VCaP (cell line): ENCODE results near the gene NFIB.
A peak's percentile ranks its signal among the peaks of the same experiment; 100 is the strongest.

Source experiments
- H3K27ac ChIP-seq: fragments of 450-650 bp; 2 replicates; pipeline ENCODE4 v1.5.1; 2017
- TF ChIP-seq, protein P1 (sequence below): fragments of 450-650 bp; conservative IDR thresholded peaks from 2 replicates; pipeline ENCODE4 v1.5.1; 2017; ENCODE audit warnings: mild to moderate bottlenecking, moderate library complexity

The NFIB gene

DNA sequence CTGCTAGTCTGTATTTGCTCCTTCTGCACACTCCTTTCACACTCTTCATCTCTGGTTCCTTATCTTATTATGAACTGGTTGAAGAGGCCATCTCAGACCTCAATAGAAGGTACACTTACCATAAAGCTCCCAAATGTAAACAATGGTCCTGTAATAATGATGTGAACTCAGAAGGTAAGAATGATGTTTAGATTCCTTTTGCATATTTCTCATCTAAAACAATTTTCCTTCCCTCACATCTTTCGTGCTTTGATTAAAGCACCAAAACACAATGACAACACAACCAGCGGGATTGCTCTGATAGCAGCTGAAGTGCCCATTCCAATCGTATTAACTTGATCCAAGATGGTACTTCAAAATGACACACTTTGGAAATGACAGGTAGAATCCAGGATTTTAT, 34.3 kb downstream of the NFIB start:
- TF ChIP-seq, protein P1, sequence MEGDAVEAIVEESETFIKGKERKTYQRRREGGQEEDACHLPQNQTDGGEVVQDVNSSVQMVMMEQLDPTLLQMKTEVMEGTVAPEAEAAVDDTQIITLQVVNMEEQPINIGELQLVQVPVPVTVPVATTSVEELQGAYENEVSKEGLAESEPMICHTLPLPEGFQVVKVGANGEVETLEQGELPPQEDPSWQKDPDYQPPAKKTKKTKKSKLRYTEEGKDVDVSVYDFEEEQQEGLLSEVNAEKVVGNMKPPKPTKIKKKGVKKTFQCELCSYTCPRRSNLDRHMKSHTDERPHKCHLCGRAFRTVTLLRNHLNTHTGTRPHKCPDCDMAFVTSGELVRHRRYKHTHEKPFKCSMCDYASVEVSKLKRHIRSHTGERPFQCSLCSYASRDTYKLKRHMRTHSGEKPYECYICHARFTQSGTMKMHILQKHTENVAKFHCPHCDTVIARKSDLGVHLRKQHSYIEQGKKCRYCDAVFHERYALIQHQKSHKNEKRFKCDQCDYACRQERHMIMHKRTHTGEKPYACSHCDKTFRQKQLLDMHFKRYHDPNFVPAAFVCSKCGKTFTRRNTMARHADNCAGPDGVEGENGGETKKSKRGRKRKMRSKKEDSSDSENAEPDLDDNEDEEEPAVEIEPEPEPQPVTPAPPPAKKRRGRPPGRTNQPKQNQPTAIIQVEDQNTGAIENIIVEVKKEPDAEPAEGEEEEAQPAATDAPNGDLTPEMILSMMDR, result no peak
- H3K27ac ChIP-seq, result no peak overlapping the region

DNA sequence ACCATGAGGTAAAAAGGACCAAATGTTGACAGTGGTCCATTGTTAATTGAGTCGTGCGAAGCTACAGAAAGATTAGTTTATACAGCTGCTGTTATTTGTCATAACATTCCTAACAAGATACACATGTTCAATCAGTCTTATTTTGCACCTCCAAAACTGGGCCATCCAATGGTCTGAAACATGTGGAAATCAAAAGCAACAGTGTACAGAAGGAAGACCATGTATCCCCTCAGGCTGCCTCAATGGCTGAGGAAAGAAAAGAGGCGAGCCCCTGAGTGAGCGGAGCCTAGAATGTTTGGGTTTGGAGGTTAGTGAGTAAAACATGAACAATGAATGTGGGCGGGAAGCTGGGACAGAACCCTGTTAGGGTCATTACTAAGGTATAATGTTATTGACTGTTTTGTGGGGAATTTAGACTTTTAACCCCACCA, 35.6 kb downstream of the NFIB start:
- TF ChIP-seq, protein P1, result no peak
- no peak overlapping the region for H3K27ac ChIP-seq

DNA sequence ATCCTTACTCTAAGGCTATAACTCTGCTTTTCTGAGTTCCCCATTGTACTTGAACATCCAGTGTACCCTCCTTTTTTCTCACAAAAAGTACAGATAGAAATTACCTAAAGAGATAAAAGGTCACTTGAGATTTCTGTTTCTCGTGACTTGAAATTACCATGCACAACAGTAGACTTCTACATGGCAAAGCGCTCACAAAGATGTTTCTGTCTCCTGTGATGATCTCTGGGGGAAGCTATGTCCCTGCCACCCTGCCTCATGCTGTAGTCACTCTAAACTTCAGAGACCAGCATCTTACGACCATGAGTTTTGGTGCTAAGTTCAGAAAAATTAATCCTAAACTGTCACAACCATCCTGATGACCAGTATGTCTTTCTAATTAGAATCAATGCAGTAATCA, 36.2 kb downstream of the NFIB start:
- TF ChIP-seq, protein P1, result no peak
- H3K27ac ChIP-seq, result no peak overlapping the region

DNA sequence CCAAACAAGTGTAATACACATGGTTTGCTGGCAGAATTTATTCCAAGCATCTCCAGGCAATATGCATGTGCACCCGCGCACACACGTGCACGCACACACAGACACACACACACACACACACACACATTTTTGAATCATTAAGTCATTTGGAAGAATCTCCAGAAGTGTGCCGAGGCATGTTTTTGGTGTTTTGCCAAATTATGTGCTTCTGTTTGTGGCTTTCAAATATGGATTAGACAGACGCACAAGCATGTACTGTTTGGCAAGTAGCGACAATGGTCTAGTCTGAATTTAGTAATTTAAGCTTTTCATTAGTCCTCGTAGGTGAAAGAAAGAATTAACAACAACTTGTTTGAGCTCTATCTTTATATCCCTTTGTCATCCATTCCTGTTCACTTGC, 36.7 kb downstream of the NFIB start:
- TF ChIP-seq, protein P1, result no peak
- no peak overlapping the region for H3K27ac ChIP-seq

DNA sequence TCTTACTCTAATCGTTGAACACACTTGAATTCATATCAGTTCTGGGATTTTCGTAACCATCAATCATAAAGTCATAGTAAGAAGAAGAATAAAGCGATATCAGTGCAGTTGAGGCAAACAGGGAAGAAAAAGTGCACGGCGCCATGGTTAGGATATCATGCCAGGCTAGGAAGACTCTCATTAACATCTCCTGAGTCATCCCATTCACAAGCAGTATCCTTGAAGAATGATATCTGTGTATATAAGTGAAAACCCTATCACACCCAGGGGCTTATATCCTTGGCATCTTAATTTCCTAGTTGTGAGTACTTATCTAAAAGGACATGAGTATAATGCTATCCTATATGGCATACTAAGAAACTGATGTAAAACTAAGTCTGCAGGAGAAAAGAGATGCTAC, 38.6 kb downstream of the NFIB start:
- TF ChIP-seq, protein P1, result no peak
- no peak overlapping the region for H3K27ac ChIP-seq

DNA sequence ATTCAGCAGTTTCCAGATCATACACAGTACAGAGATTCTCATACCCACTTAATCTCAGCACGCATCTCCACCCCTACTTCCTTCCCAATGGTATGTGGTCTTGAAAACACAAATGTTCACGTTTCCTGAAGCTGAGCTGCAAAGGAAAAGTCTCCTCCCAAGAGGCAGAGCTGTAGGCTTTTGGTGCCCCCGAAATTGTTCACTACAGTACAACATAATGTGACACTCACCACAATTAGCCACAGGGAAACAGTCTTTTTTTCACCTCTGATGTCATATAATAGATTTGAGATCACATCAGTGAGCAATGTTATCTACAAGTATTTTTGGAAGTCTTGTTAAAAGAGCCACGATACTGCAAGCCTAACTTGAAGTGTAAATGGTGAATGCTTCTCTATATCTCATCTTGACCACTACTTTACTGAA, 40.2 kb downstream of the NFIB start:
- peak overlapping the region; percentile 21; the same call in 1 of the 2 replicates for H3K27ac ChIP-seq
- TF ChIP-seq, protein P1, result no peak

DNA sequence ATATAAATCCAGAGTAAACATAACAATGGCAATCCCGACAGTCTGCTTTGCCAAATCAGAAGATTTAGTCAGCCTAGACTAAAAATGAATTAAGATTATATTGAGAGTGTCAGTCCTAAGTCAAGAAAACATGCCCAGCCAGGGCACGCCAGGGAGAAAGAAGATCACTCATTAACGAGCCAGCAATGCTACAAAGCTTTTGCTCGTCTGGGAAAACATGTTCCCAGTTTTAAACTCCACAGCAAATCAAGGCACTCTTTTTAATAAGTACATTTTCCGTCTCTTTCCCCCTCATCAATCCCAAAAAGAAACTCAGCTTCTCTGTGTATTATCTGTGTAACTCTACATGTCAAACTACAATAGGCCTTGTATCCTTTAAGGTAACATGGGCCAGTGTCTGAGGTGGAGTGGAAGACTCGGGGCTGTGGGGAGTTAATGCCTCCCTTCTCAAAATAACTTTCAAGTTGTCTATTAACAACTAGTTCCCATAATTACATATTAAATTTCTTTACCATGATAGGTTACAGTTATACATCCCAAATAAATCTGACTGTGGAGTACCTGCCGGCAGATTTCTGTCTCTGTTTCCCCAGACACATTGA, 40.9 kb downstream of the NFIB start:
- H3K27ac ChIP-seq, result peak overlapping the region; percentile 21
- TF ChIP-seq, protein P1, result no peak
